ENCODE data around the gene MRPL49. TPM values are rescaled to one million over a fixed set of nuclear protein-coding genes. Genes with fewer than 3 reads are reported as not detected.
A peak's percentile ranks its signal among the peaks of the same experiment; 100 is the strongest.

Gene MRPL49
- total and polyA plus RNA-seq, 9 of the 15 experiments (the other 6 are each of a cell fraction or from before 2014, with no cell fraction given) = 74.3 to 132 (median 91.2) TPM

- peak in 1 of 2 experiments; percentile 59; a peak in 1 of 4 replicates for TF ChIP-seq ZMIZ1 (IDR thresholded peaks at IDR 0.05; ENCODE audit: low read depth in 2 of 2, low read length in 2 of 2)
- TF ChIP-seq ZSCAN29 (IDR thresholded peaks at IDR 0.05) = no peak
- peak; percentile 27; the same call in 1 of the 2 replicates for TF ChIP-seq NCOA1 (IDR thresholded peaks at IDR 0.05; ENCODE audit: low read depth)
- 0 out of 2 replicates have a peak, but pooled peaks have one; percentile 65 for TF ChIP-seq ZNF589 (CRISPR knock-in tag; IDR thresholded peaks at IDR 0.05; ENCODE audit: low read depth)
- peak; percentile 98 for TF ChIP-seq TAF1 (IDR thresholded peaks at IDR 0.05; ENCODE audit: control insufficient read depth, extremely low read depth, insufficient read depth, low read length, severe bottlenecking)
- peak; percentile 98 for TF ChIP-seq CXXC5 (CRISPR knock-in tag; IDR thresholded peaks at IDR 0.05)
- peak; percentile 12; the same call in 1 of the 2 replicates for TF ChIP-seq SOX6 (IDR thresholded peaks at IDR 0.05)
- TF ChIP-seq ZKSCAN8 (CRISPR knock-in tag; IDR thresholded peaks at IDR 0.05) = no peak
- TF ChIP-seq TBL1XR1 (IDR thresholded peaks at IDR 0.05; ENCODE audit: low read length in 2 of 2) = peak; percentile 25 to 77; a peak in 3 of 4 replicates
- TF ChIP-seq MAX (CRISPR knock-in tag; IDR thresholded peaks at IDR 0.05) = peak; percentile 67
Measured at GRCh38 chr11:65121865-65122696, at the start of gene MRPL49, which contains the start of gene FAU (continued).
